DMS53 treated with DMSO at 0.1 percent for 48 hours (cell line): ENCODE measurements around the gene FBXO40.
"Not testable (repeated sequence)": the region's sequence is repeated elsewhere in the genome, so short reads cannot be mapped to it uniquely, and the experiment has no call there.

Source experiments
- DNase-seq: peaks from one replicate; lab custom pipeline; 2025; ENCODE audit not compliant: unreplicated experiment; lab: John Stamatoyannopoulos, UW

Gene FBXO40

GRCh38 chr3:121592856-121593702, at the start of gene FBXO40:
FBXO40 (plus strand) TSS chr3:121593379; CDS start chr3:121620576, 27,197 bp downstream.
- peak; percentile 58 for DNase-seq

GRCh38 chr3:121545049-121545573, 48.1 kb upstream of the FBXO40 start:
- no peak for DNase-seq

- peak; percentile 68 for DNase-seq
Measured at GRCh38 chr3:121545574-121546455, 47.4 kb upstream of the FBXO40 start, which contains the start of gene POLQ. POLQ (minus strand) TSS chr3:121545988; CDS start chr3:121545877, 111 bp downstream.

GRCh38 chr3:121552379-121552778, 40.8 kb upstream of the FBXO40 start:
- DNase-seq: no peak

GRCh38 chr3:121552797-121553196, 40.4 kb upstream of the FBXO40 start:
- DNase-seq: no peak

GRCh38 chr3:121557426-121557934, 35.7 kb upstream of the FBXO40 start:
- no peak for DNase-seq

GRCh38 chr3:121562148-121562547, 31.0 kb upstream of the FBXO40 start:
- no peak for DNase-seq

GRCh38 chr3:121566773-121567172, 26.4 kb upstream of the FBXO40 start:
- DNase-seq: no peak

GRCh38 chr3:121567649-121568048, 25.5 kb upstream of the FBXO40 start, which contains the start of gene ARGFX:
ARGFX (plus strand) TSS chr3:121567949; CDS start chr3:121570714, 2,765 bp downstream.
- no peak for DNase-seq

- peak; percentile 75 for DNase-seq
Measured at GRCh38 chr3:121574449-121574848, 18.7 kb upstream of the FBXO40 start.

GRCh38 chr3:121581691-121582090, 11.5 kb upstream of the FBXO40 start:
- DNase-seq: no peak

- no peak for DNase-seq
Measured at GRCh38 chr3:121584418-121584817, 8.8 kb upstream of the FBXO40 start.

GRCh38 chr3:121593806-121594205, 627 bp downstream of the FBXO40 start:
- DNase-seq: not testable (repeated sequence)

- DNase-seq: no peak
Measured at GRCh38 chr3:121594850-121595249, 1.7 kb downstream of the FBXO40 start.

GRCh38 chr3:121595765-121596406, 2.7 kb downstream of the FBXO40 start:
- no peak for DNase-seq

- no peak for DNase-seq
Measured at GRCh38 chr3:121598564-121598963, 5.4 kb downstream of the FBXO40 start.

- not testable (repeated sequence) for DNase-seq
Measured at GRCh38 chr3:121599900-121600299, 6.7 kb downstream of the FBXO40 start.

GRCh38 chr3:121601212-121601812, 8.1 kb downstream of the FBXO40 start:
- DNase-seq: no peak

GRCh38 chr3:121604759-121605158, 11.6 kb downstream of the FBXO40 start:
- DNase-seq: no peak

GRCh38 chr3:121606106-121606505, 12.9 kb downstream of the FBXO40 start:
- DNase-seq: no peak
